Endometrial microvascular endothelial cells (primary cell): Measurements from ENCODE around the gene TEP1. TPM values are rescaled to one million over a fixed set of nuclear protein-coding genes. Genes with fewer than 3 reads are reported as not detected.
"Not testable (repeated sequence)": the region's sequence is repeated elsewhere in the genome, so short reads cannot be mapped to it uniquely, and the experiment has no call there.

Experiments used
- in situ Hi-C: cut with HindIII; loops from 2 replicates; pipeline ENCODE4 v1.10.0; 2017; ENCODE audit warnings: low sequenced_read_pairs, low pct_unique_long_range_greater_than_20kb; ENCODE audit errors: inconsistent ontology term
- total RNA-seq: library from RNA; depleted of rRNA; stranded (reverse); fragments of >200 nt; gene quantifications from one replicate; pipeline ENCODE4 v1.2.3, GENCODE V29; 2015; ENCODE audit errors: inconsistent ontology term

TEP1 gene
- total RNA-seq, 1 donor from 2014 or later = 15.3 TPM

GRCh38 chr14:20356422-20356821 is 56.9 kb downstream of the TEP1 start:
- in situ Hi-C loops = no loop called here

GRCh38 chr14:20350860-20351259 is 62.4 kb downstream of the TEP1 start:
- in situ Hi-C loops = no loop called here

GRCh38 chr14:20350282-20350681 is 63.0 kb downstream of the TEP1 start:
- in situ Hi-C loops = no loop called here

GRCh38 chr14:20347747-20348146 is 65.6 kb downstream of the TEP1 start:
- in situ Hi-C loops = no loop called here

- in situ Hi-C loops = no loop called here
Measured at GRCh38 chr14:20346713-20347112, 66.6 kb downstream of the TEP1 start.

GRCh38 chr14:20345366-20345765 is 67.9 kb downstream of the TEP1 start:
- in situ Hi-C loops = no loop called here

GRCh38 chr14:20343862-20344220 is 69.5 kb downstream of the TEP1 start:
- in situ Hi-C loops = no loop called here

GRCh38 chr14:20343092-20343861 is 70.0 kb downstream of the TEP1 start, which contains the start of gene PARP2:
Gene PARP2 (plus strand): TSS chr14:20343635. CDS start chr14:20343642, 7 bp downstream.
- in situ Hi-C loops = no loop called here

GRCh38 chr14:20341646-20342045 is 71.7 kb downstream of the TEP1 start:
- in situ Hi-C loops = no loop called here

GRCh38 chr14:20341032-20341431 is 72.3 kb downstream of the TEP1 start:
- in situ Hi-C loops = not testable (repeated sequence)

- in situ Hi-C loops = no loop called here
Measured at GRCh38 chr14:20334017-20334416, 79.3 kb downstream of the TEP1 start.

GRCh38 chr14:20333494-20333841 is 79.8 kb downstream of the TEP1 start:
- in situ Hi-C loops = no loop called here

- in situ Hi-C loops = no loop called here
Measured at GRCh38 chr14:20332788-20333493, 80.4 kb downstream of the TEP1 start, which contains the start of gene CCNB1IP1. Gene CCNB1IP1 (minus strand): TSS chr14:20333279. CDS start chr14:20316523, 16,756 bp downstream.

GRCh38 chr14:20332431-20332787 is 80.9 kb downstream of the TEP1 start:
- in situ Hi-C loops = no loop called here

- in situ Hi-C loops = no loop called here
Measured at GRCh38 chr14:20331053-20331613, 82.2 kb downstream of the TEP1 start.

GRCh38 chr14:20329355-20329754 is 83.9 kb downstream of the TEP1 start:
- in situ Hi-C loops = no loop called here

GRCh38 chr14:20328705-20329104 is 84.6 kb downstream of the TEP1 start:
- in situ Hi-C loops = no loop called here

GRCh38 chr14:20327005-20327869 is 86.1 kb downstream of the TEP1 start:
- in situ Hi-C loops = no loop called here

- in situ Hi-C loops = no loop called here
Measured at GRCh38 chr14:20317720-20318119, 95.6 kb downstream of the TEP1 start.
